Liver (tissue), 3 donors: ENCODE measurements around the gene LIMS3.
"Not testable (repeated sequence)": the region's sequence is repeated elsewhere in the genome, so short reads cannot be mapped to it uniquely, and the experiment has no call there.

Experiments
- HNF4G ChIP-seq: IDR thresholded peaks from 2 replicates; pipeline ENCODE4 v1.6.1; 2016; ENCODE audit warnings: antibody characterized with exemption
- JUND ChIP-seq, 2 donors: IDR thresholded peaks; 2 replicates each; pipeline ENCODE4 v1.6.1; 2016; ENCODE audit warnings: antibody characterized with exemption in 2 of 2
- RAD21 ChIP-seq, 2 donors: IDR thresholded peaks; 2 replicates each; pipeline ENCODE4 v1.6.1; 2016; ENCODE audit warnings: antibody characterized with exemption in 2 of 2, mild to moderate bottlenecking in 2 of 2
- TAF1 ChIP-seq: conservative IDR thresholded peaks from 2 replicates; pipeline ENCODE4 v1.6.1; 2016; ENCODE audit warnings: antibody characterized with exemption, mild to moderate bottlenecking
- YY1 ChIP-seq: IDR thresholded peaks from 2 replicates; pipeline ENCODE4 v1.6.1; 2016; ENCODE audit warnings: antibody characterized with exemption, mild to moderate bottlenecking
- TF ChIP-seq, protein P1 (sequence below): fragments of 150-350 bp; IDR thresholded peaks from 2 replicates; pipeline ENCODE4 v1.5.1; 2017; ENCODE audit warnings: improper control_type of control experiment, low read depth, low read length; ENCODE audit not compliant: missing input control
- donor health status: healthy.
- donor health status: healthy.

DNA sequence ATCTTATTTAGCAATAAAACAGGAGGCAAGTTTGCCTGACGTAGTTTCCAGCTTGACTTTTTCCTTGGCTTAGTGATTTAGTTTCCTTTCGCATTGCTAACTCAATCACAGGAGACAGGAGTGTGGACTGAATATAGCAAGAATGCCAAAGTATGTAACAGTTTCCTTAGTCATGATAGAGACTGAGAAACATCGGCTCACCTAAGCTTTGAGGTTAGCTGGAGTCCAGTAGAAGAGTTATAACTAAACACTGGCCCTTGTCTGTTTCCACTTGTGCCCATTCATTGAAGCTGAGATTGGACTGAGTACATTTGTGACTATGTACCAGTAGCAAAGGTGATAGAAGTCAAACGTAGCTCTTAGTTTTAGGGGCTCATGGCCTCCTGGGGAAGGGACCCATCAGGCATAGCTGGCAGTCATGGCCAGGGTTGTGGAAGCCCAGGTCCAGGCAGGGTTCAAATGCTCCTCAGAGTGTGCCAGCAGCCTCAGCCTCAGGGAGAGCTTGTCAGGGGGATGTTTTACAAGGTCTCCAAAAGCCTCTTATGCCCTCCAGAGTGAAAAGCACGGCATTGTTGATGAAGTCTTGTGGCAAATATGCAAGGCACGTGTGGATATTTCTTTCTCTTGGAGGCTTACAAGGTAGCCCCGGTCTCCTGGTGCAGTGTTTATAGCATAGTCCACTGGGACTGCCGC lies 573 bp upstream of the LIMS3 start:
- TF ChIP-seq, protein P1, sequence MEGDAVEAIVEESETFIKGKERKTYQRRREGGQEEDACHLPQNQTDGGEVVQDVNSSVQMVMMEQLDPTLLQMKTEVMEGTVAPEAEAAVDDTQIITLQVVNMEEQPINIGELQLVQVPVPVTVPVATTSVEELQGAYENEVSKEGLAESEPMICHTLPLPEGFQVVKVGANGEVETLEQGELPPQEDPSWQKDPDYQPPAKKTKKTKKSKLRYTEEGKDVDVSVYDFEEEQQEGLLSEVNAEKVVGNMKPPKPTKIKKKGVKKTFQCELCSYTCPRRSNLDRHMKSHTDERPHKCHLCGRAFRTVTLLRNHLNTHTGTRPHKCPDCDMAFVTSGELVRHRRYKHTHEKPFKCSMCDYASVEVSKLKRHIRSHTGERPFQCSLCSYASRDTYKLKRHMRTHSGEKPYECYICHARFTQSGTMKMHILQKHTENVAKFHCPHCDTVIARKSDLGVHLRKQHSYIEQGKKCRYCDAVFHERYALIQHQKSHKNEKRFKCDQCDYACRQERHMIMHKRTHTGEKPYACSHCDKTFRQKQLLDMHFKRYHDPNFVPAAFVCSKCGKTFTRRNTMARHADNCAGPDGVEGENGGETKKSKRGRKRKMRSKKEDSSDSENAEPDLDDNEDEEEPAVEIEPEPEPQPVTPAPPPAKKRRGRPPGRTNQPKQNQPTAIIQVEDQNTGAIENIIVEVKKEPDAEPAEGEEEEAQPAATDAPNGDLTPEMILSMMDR: not testable (repeated sequence)
- TF ChIP-seq TAF1; HNF4G; JUND (IDR thresholded peaks at IDR 0.05); YY1; RAD21 (IDR thresholded peaks at IDR 0.05): not testable (repeated sequence)
